K562 (cell line): ENCODE measurements around the gene PABPC1L. TPM values are rescaled to one million over a fixed set of nuclear protein-coding genes. Genes with fewer than 3 reads are reported as not detected.

Experiments used
- ATAC-seq: fragments of 200-7000 bp; cut with Tn5 transposase; 3 replicates; pipeline ENCODE4 v1.9.1; 2020; ENCODE audit warnings: moderate library complexity
- BruUV-seq: library from RNA; stranded (reverse); fragments of 400-500 nt; replicated peaks from 2 replicates; lab custom pipeline; 2021; lab: Mats Ljungman, UMichigan
- CTCF ChIA-PET: fragments of 300-600 bp; formaldehyde crosslinking; extraction: SDS; loops from one replicate; lab custom pipeline; 2021; ENCODE audit warnings: low intra/inter-chr PET ratio; lab: Yijun Ruan, JAX
- POLR2A ChIA-PET: fragments of 300-600, 350-650 bp; sonication (Branson Sonifier 250); formaldehyde crosslinking; extraction: SDS; loops from one replicate; lab custom pipeline; 2021; ENCODE audit warnings: antibody characterized with exemption, inconsistent platforms; lab: Yijun Ruan, JAX
- DNase-seq, 4 experiments: peaks; one replicate each; pipeline versions ENCODE4 v3.0.0 to v3.0.0-alpha.2; 2011 to 2018; ENCODE audit warnings: low spot score in 3 of 4, mixed read lengths in 3 of 4; ENCODE audit errors: extremely low read depth in 1 of 4
- FAIRE-seq: peaks from 2 replicates; lab custom pipeline; 2011; peaks lifted over from hg19 to GRCh38; lab: Jason Lieb, UNC
- H2AFZ ChIP-seq: 2 replicates; pipeline ENCODE4 v1.6.0; 2011; ENCODE audit warnings: low read depth, low read length, control low read depth, inconsistent platforms
- H3K27ac ChIP-seq: fragments of 200-600 bp; 3 replicates; pipeline ENCODE4 v1.8.0; 2011; ENCODE audit warnings: low read depth, mild to moderate bottlenecking, control low read depth, inconsistent platforms, low read length, moderate library complexity, mixed read lengths; ENCODE audit errors: extremely low read depth
- H3K27me3 ChIP-seq, 2 experiments: fragments of 300-600 bp in 1 of 2; 2 replicates in 1 of 2; 3 replicates in 1 of 2; pipeline versions ENCODE4 v1.6.0 to v1.8.0; 2011; ENCODE audit warnings: inconsistent platforms in 2 of 2, low read length in 2 of 2, mild to moderate bottlenecking in 1 of 2, mixed read lengths in 1 of 2, moderate library complexity in 1 of 2; ENCODE audit not compliant: control insufficient read depth in 2 of 2, insufficient read depth in 2 of 2
- H3K36me3 ChIP-seq: fragments of 300-600 bp; 3 replicates; pipeline ENCODE4 v1.8.0; 2011; ENCODE audit warnings: mild to moderate bottlenecking, low read length, inconsistent platforms; ENCODE audit not compliant: control insufficient read depth, insufficient read depth
- H3K4me1 ChIP-seq, 2 experiments: fragments of 200-600 bp in 1 of 2; replicated peaks in 1 of 2; 2 replicates in 1 of 2; 3 replicates in 1 of 2; pipeline versions ENCODE4 v1.5.1 to v1.8.0; 2011; ENCODE audit warnings: inconsistent platforms in 2 of 2, low read length in 2 of 2, mild to moderate bottlenecking in 1 of 2, mixed read lengths in 1 of 2, moderate library complexity in 1 of 2; ENCODE audit not compliant: control insufficient read depth in 2 of 2, insufficient read depth in 2 of 2
- H3K4me2 ChIP-seq: 2 replicates; pipeline ENCODE4 v1.6.1; 2011; ENCODE audit warnings: low read length, control low read depth, inconsistent platforms, mixed read lengths; ENCODE audit not compliant: insufficient read depth
- H3K4me3 ChIP-seq: fragments of 200-600 bp; sonication (generic), shearing (Covaris generic); 2 replicates; pipeline ENCODE4 v1.5.1; 2016; ENCODE audit warnings: control low read depth, inconsistent platforms
- H3K79me2 ChIP-seq: fragments of 200-600 bp; 3 replicates; pipeline ENCODE4 v1.8.0; 2011; ENCODE audit warnings: low read length, inconsistent platforms; ENCODE audit not compliant: control insufficient read depth, insufficient read depth
- H3K9ac ChIP-seq, 2 experiments: 2 replicates each; pipeline versions ENCODE4 v1.6.0 to v1.6.1; 2011; ENCODE audit warnings: low read depth in 2 of 2, low read length in 2 of 2, control low read depth in 1 of 2, inconsistent platforms in 1 of 2, mild to moderate bottlenecking in 1 of 2, mixed read lengths in 1 of 2; ENCODE audit not compliant: insufficient read depth in 1 of 2
- H3K9me1 ChIP-seq: one replicate; pipeline ENCODE4 v1.6.0; 2011; ENCODE audit warnings: inconsistent platforms, mild to moderate bottlenecking, low read length, moderate library complexity; ENCODE audit not compliant: control insufficient read depth, insufficient read depth
- H3K9me3 ChIP-seq: replicated peaks from 2 replicates; pipeline ENCODE4 v1.5.1; 2011; ENCODE audit warnings: low read depth, low read length, inconsistent platforms; ENCODE audit not compliant: control insufficient read depth, insufficient read depth
- H4K20me1 ChIP-seq: replicated peaks from 2 replicates; pipeline ENCODE4 v1.6.1; 2011; ENCODE audit warnings: low read length, inconsistent platforms, mixed read lengths; ENCODE audit not compliant: control insufficient read depth, insufficient read depth
- DPF2 ChIP-seq: fragments of 450-650 bp; IDR thresholded peaks from 2 replicates; pipeline ENCODE4 v1.6.1; 2016
- ELF2 ChIP-seq: fragments of 250-450 bp; sonication (Bioruptor Pico); IDR thresholded peaks from 2 replicates; pipeline ENCODE4 v1.5.0; 2021; ENCODE audit warnings: mild to moderate bottlenecking
- ESRRA ChIP-seq: fragments of 450-650 bp; IDR thresholded peaks from 2 replicates; pipeline ENCODE4 v1.6.1; 2014; ENCODE audit warnings: low read depth, mild to moderate bottlenecking, moderate library complexity, borderline replicate concordance
- ETV1 ChIP-seq: fragments of 450-650 bp; conservative IDR thresholded peaks from 2 replicates; pipeline ENCODE4 v1.6.1; 2016; ENCODE audit warnings: missing genetic modification characterization, control low read depth, low read depth, missing compliant biosample characterization
- HEY1 ChIP-seq: fragments of 250-450 bp; sonication (Bioruptor Pico); IDR thresholded peaks from 2 replicates; pipeline ENCODE4 v1.5.0; 2020; ENCODE audit warnings: mild to moderate bottlenecking, moderate library complexity, borderline replicate concordance
- NFATC3 ChIP-seq: fragments of 450-650 bp; IDR thresholded peaks from 2 replicates; pipeline ENCODE4 v1.6.1; 2017; ENCODE audit warnings: mild to moderate bottlenecking
- RAD51 ChIP-seq: fragments of 450-650 bp; IDR thresholded peaks from 2 replicates; pipeline ENCODE4 v1.7.1; 2016; ENCODE audit warnings: low read depth, mild to moderate bottlenecking, borderline replicate concordance
- RFX1 ChIP-seq: fragments of 450-650 bp; IDR thresholded peaks from 2 replicates; pipeline ENCODE4 v1.6.1; 2016; ENCODE audit warnings: mild to moderate bottlenecking, moderate library complexity
- SMARCE1 ChIP-seq: fragments of 450-650 bp; IDR thresholded peaks from 2 replicates; pipeline ENCODE4 v1.7.1; 2016; ENCODE audit warnings: mild to moderate bottlenecking
- USF2 ChIP-seq: sonication (generic); formaldehyde crosslinking; IDR thresholded peaks from 2 replicates; pipeline ENCODE4 v1.5.0; 2020; ENCODE audit warnings: missing genetic modification reagents
- ZBTB33 ChIP-seq: sonication (generic); formaldehyde crosslinking; IDR thresholded peaks from 2 replicates; pipeline ENCODE4 v1.8.1; 2023; ENCODE audit warnings: mild to moderate bottlenecking, missing genetic modification reagents
- ZBTB8A ChIP-seq: fragments of 450-650 bp; IDR thresholded peaks from 2 replicates; pipeline ENCODE4 v1.6.1; 2018; ENCODE audit warnings: mild to moderate bottlenecking, moderate library complexity; ENCODE audit not compliant: partially characterized antibody
- ZNF395 ChIP-seq: fragments of 200-800 bp; sonication (Bioruptor generic); IDR thresholded peaks from 2 replicates; pipeline ENCODE4 v1.6.1; 2017; ENCODE audit warnings: missing genetic modification characterization, missing compliant biosample characterization
- WGBS: fragments of 100-300 bp; shearing (Covaris generic); methylation state at CpG from one replicate; pipeline ENCODE4 v1.1.6; 2016; ENCODE audit warnings: low coverage, mixed read lengths; ENCODE audit not compliant: insufficient coverage; ENCODE audit errors: missing lambda C conversion rate; 5-methylcytosine and 5-hydroxymethylcytosine counted together
- in situ Hi-C: fragments of 300-500 bp; cut with MboI; formaldehyde crosslinking; loops from 4 replicates; pipeline ENCODE4 v1.15.0; 2018; ENCODE audit warnings: inconsistent platforms, mixed read lengths
- intact Hi-C: fragments of 100-400 bp; cut with micrococcal nuclease; formaldehyde crosslinking; loops from 2 replicates; pipeline ENCODE4 v1.14.2; 2022
- polyA plus RNA-seq, 8 experiments: library from polyadenylated mRNA; depleted of rRNA in 4 of 8; stranded (reverse) in 5 of 8; unstranded in 3 of 8; fragments of >200 nt; fragmentation: Nextera tagmentation in 2 of 8; fragmentation: Illumina TruSeq in 1 of 8; extraction: Ambion mirVana in 2 of 8; extraction: Trizol in 1 of 8; gene quantifications; 2 replicates each; pipeline versions ENCODE4 v1.2.1 to v1.2.3, GENCODE V29; 2011 to 2014; ENCODE audit warnings: inconsistent platforms in 1 of 8, missing spikeins in 1 of 8
- total RNA-seq, 7 experiments: library from RNA; depleted of rRNA in 6 of 7; stranded (reverse); fragments of >200 nt in 6 of 7; fragmentation: Illumina TruSeq in 2 of 7; extraction: Trizol in 2 of 7; gene quantifications; 2 replicates each; pipeline versions ENCODE4 v1.2.1 to v1.2.3, GENCODE V29; 2011 to 2021; ENCODE audit warnings: low replicate concordance in 1 of 7
- TF ChIP-seq, protein P1 (sequence below), 3 experiments: fragments of 200-800 bp in 1 of 3; fragments of 250-450 bp in 1 of 3; fragments of 450-650 bp in 1 of 3; sonication (Bioruptor Pico) in 1 of 3; sonication (Bioruptor generic) in 1 of 3; formaldehyde crosslinking in 1 of 3; IDR thresholded peaks; 2 replicates each; pipeline versions ENCODE4 v1.6.1 to v1.8.0; 2016 to 2022; ENCODE audit warnings: mild to moderate bottlenecking in 2 of 3, missing genetic modification characterization in 2 of 3, missing compliant biosample characterization in 1 of 3, moderate library complexity in 1 of 3

The PABPC1L gene
- total and polyA plus RNA-seq, 9 of the 15 experiments (the other 6 are each of a cell fraction or from before 2014, with no cell fraction given): 6.0 to 90.3 (median 15.8) TPM

- Histone ChIP-seq H3K9me1 (no peaks in the 10 kb centered on the region), H3K4me2 (peak overlapping the region; percentile 13; the same call in 1 of the 2 replicates), H3K4me1 (peaks cover 11 to 15% of the 10 kb centered on the region in 2 experiments; a peak in 4 of 5 replicates), H3K79me2 (no peaks in the 10 kb centered on the region), H3K27ac (peak overlapping the region; percentile 66), H4K20me1 (no peaks in the 10 kb centered on the region), H3K9me3 (no peaks in the 10 kb centered on the region), H3K9ac (peak overlapping the region in 1 of 2 experiments; percentile 10; a peak in 1 of 4 replicates), H3K4me3 (no peak overlapping the region), H2AFZ (peak overlapping the region; percentile 29; the same call in 1 of the 2 replicates), H3K27me3 (no peaks in the 10 kb centered on the region), H3K36me3 (peaks cover 74% of the 10 kb centered on the region)
- ChIA-PET CTCF (no interaction called here), POLR2A (interaction anchor here (0.6 to 2.1 kb wide), 2 partner anchors 9 to 368 kb away, joined by 3 to 8 read pairs; no protein-coding TSS in a partner anchor)
- WGBS: 0% methylated on average over 2 of the region's 2 CpGs
- intact Hi-C loops: no loop called here
- ATAC-seq (peak; percentile 91), FAIRE-seq (peak; percentile 84), DNase-seq (peak in 2 of 4 experiments; percentile 49 to 65)
- BruUV-seq: no TSS peak
- in situ Hi-C loops: no loop called here
- TF ChIP-seq USF2 (CRISPR knock-in tag): peak; percentile 59
- peak; percentile 69; the same call in 1 of the 2 replicates for TF ChIP-seq ESRRA
- TF ChIP-seq ELF2 (CRISPR knock-in tag): peak; percentile 53; the same call in 1 of the 2 replicates
- TF ChIP-seq ZBTB33 (CRISPR knock-in tag): no peak
- peak; percentile 65 for TF ChIP-seq RFX1
- TF ChIP-seq DPF2: peak; percentile 72
- TF ChIP-seq ETV1 (tag): no peak
- TF ChIP-seq HEY1 (CRISPR knock-in tag): no peak
- TF ChIP-seq ZBTB8A: no peak
- TF ChIP-seq, protein P1, sequence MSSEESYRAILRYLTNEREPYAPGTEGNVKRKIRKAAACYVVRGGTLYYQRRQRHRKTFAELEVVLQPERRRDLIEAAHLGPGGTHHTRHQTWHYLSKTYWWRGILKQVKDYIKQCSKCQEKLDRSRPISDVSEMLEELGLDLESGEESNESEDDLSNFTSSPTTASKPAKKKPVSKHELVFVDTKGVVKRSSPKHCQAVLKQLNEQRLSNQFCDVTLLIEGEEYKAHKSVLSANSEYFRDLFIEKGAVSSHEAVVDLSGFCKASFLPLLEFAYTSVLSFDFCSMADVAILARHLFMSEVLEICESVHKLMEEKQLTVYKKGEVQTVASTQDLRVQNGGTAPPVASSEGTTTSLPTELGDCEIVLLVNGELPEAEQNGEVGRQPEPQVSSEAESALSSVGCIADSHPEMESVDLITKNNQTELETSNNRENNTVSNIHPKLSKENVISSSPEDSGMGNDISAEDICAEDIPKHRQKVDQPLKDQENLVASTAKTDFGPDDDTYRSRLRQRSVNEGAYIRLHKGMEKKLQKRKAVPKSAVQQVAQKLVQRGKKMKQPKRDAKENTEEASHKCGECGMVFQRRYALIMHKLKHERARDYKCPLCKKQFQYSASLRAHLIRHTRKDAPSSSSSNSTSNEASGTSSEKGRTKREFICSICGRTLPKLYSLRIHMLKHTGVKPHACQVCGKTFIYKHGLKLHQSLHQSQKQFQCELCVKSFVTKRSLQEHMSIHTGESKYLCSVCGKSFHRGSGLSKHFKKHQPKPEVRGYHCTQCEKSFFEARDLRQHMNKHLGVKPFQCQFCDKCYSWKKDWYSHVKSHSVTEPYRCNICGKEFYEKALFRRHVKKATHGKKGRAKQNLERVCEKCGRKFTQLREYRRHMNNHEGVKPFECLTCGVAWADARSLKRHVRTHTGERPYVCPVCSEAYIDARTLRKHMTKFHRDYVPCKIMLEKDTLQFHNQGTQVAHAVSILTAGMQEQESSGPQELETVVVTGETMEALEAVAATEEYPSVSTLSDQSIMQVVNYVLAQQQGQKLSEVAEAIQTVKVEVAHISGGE (CRISPR knock-in tag; IDR thresholded peaks at IDR 0.05): 0 out of 6 replicates have a peak, but pooled peaks of 1 of the 3 experiments have one; percentile 21
- TF ChIP-seq SMARCE1: peak; percentile 76; the same call in 1 of the 2 replicates
- peak; percentile 67; the same call in 1 of the 2 replicates for TF ChIP-seq NFATC3
- TF ChIP-seq RAD51: peak; percentile 79
- peak; percentile 60; the same call in 1 of the 2 replicates for TF ChIP-seq ZNF395 (CRISPR knock-in tag)
Observed at GRCh38 chr20:44979090-44979621, 69.3 kb downstream of the PABPC1L start.
